GM23338 (cell line): ENCODE measurements around the gene AACS. TPM values are rescaled to one million over a fixed set of nuclear protein-coding genes. Genes with fewer than 3 reads are reported as not detected.

ENCODE experiments used
- ATAC-seq: fragments of 200-7000 bp; cut with Tn5 transposase; 3 replicates; pipeline ENCODE4 v1.9.1; 2020
- DNase-seq: peaks from one replicate; pipeline ENCODE4 v3.0.0-alpha.2; 2015; ENCODE audit warnings: low spot score
- H2AFZ ChIP-seq: fragments of 200-600 bp; sonication (generic); 2 replicates; pipeline ENCODE4 v1.8.0; 2016; ENCODE audit warnings: antibody characterized with exemption, mild to moderate bottlenecking, moderate library complexity
- H3F3A ChIP-seq: fragments of 200-600 bp; sonication (generic); replicated peaks from 2 replicates; pipeline ENCODE4 v1.8.0; 2017; ENCODE audit warnings: antibody characterized with exemption, mixed run types, low read depth
- H3K27ac ChIP-seq: fragments of 200-600 bp; sonication (generic); 2 replicates; pipeline ENCODE4 v1.6.1; 2016; ENCODE audit warnings: low read depth
- H3K27me3 ChIP-seq: fragments of 200-600 bp; sonication (generic); 2 replicates; pipeline ENCODE4 v1.8.0; 2016; ENCODE audit warnings: mild to moderate bottlenecking, mixed run types, moderate library complexity; ENCODE audit not compliant: insufficient read depth
- H3K36me3 ChIP-seq: fragments of 200-600 bp; sonication (generic); 2 replicates; pipeline ENCODE4 v1.8.0; 2016; ENCODE audit warnings: mild to moderate bottlenecking; ENCODE audit not compliant: insufficient read depth
- H3K4me1 ChIP-seq: fragments of 200-600 bp; sonication (generic); 2 replicates; pipeline ENCODE4 v1.8.0; 2016; ENCODE audit warnings: mild to moderate bottlenecking, moderate library complexity; ENCODE audit not compliant: insufficient read depth
- H3K4me2 ChIP-seq: fragments of 200-600 bp; sonication (generic); 2 replicates; pipeline ENCODE4 v1.7.1; 2017; ENCODE audit warnings: mixed run types
- H3K4me3 ChIP-seq: fragments of 200-600 bp; sonication (generic); 2 replicates; pipeline ENCODE4 v1.6.1; 2016; ENCODE audit warnings: mixed run types
- H3K79me2 ChIP-seq: fragments of 200-600 bp; sonication (generic); replicated peaks from 2 replicates; pipeline ENCODE4 v1.8.0; 2017; ENCODE audit warnings: mild to moderate bottlenecking; ENCODE audit not compliant: insufficient read depth
- H3K9me2 ChIP-seq: fragments of 200-600 bp; sonication (generic); 2 replicates; pipeline ENCODE4 v1.8.0; 2017; ENCODE audit not compliant: insufficient read depth
- H4K20me1 ChIP-seq: fragments of 200-600 bp; sonication (generic); replicated peaks from 2 replicates; pipeline ENCODE4 v1.8.0; 2017; ENCODE audit warnings: mild to moderate bottlenecking; ENCODE audit not compliant: insufficient read depth
- H3K27ac Mint-ChIP-seq: 2 replicates; pipeline ENCODE4 v1.8.0; 2020; ENCODE audit warnings: inconsistent platforms, mild to moderate bottlenecking, moderate library complexity, mixed read lengths
- H3K27me3 Mint-ChIP-seq: 3 replicates; pipeline ENCODE4 v1.8.0; 2022; ENCODE audit warnings: low read depth, mild to moderate bottlenecking, moderate library complexity, mixed read lengths, inconsistent platforms; ENCODE audit not compliant: insufficient read depth, poor library complexity
- H3K36me3 Mint-ChIP-seq: 3 replicates; pipeline ENCODE4 v1.8.0; 2021; ENCODE audit warnings: low read depth, mild to moderate bottlenecking, inconsistent platforms, moderate library complexity, mixed read lengths
- H3K4me1 Mint-ChIP-seq: 3 replicates; pipeline ENCODE4 v1.8.0; 2020; ENCODE audit warnings: mild to moderate bottlenecking, inconsistent platforms, mixed read lengths
- H3K4me3 Mint-ChIP-seq: 3 replicates; pipeline ENCODE4 v1.8.0; 2021; ENCODE audit warnings: moderate library complexity, mild to moderate bottlenecking, inconsistent platforms, mixed read lengths
- H3K9me3 Mint-ChIP-seq: 3 replicates; pipeline ENCODE4 v1.8.0; 2020; ENCODE audit warnings: moderate library complexity, mild to moderate bottlenecking, inconsistent platforms, mixed read lengths
- CREB1 ChIP-seq: fragments of 250-450 bp; sonication (Bioruptor Pico); IDR thresholded peaks from 2 replicates; pipeline ENCODE4 v1.5.0; 2020; ENCODE audit warnings: low read depth, mild to moderate bottlenecking, moderate library complexity
- EZH2 ChIP-seq: fragments of 200-600 bp; sonication (generic); IDR thresholded peaks from one replicate; pipeline ENCODE4 v1.8.0; 2017; ENCODE audit warnings: antibody characterized with exemption, mild to moderate bottlenecking, low read depth; ENCODE audit not compliant: unreplicated experiment
- EZH2phosphoT487 ChIP-seq: fragments of 200-600 bp; sonication (generic); IDR thresholded peaks from one replicate; pipeline ENCODE4 v1.8.1; 2018; ENCODE audit warnings: antibody characterized with exemption; ENCODE audit not compliant: unreplicated experiment
- NANOG ChIP-seq: IDR thresholded peaks from 2 replicates; pipeline ENCODE4 v1.6.1; 2016; ENCODE audit warnings: antibody characterized with exemption, borderline replicate concordance
- POLR2AphosphoS5 ChIP-seq: IDR thresholded peaks from 2 replicates; pipeline ENCODE4 v1.6.1; 2016; ENCODE audit warnings: antibody characterized with exemption, low read depth
- REST ChIP-seq: IDR thresholded peaks from one replicate; pipeline ENCODE4 v1.6.1; 2018; ENCODE audit warnings: antibody characterized with exemption; ENCODE audit not compliant: unreplicated experiment
- STAT1 ChIP-seq: IDR thresholded peaks from one replicate; pipeline ENCODE4 v1.6.1; 2016; ENCODE audit warnings: antibody characterized with exemption; ENCODE audit not compliant: unreplicated experiment
- ZNF114 ChIP-seq: fragments of 250-450 bp; sonication (Bioruptor Pico); IDR thresholded peaks from 2 replicates; pipeline ENCODE4 v1.5.0; 2020; ENCODE audit warnings: mild to moderate bottlenecking, moderate library complexity
- ZNF331 ChIP-seq: fragments of 250-450 bp; sonication (Bioruptor Pico); IDR thresholded peaks from 2 replicates; pipeline ENCODE4 v1.5.0; 2020; ENCODE audit warnings: low read depth, mild to moderate bottlenecking, moderate library complexity
- polyA plus RNA-seq: library from polyadenylated mRNA; unstranded; fragments of >200 nt; fragmentation: Nextera tagmentation; extraction: Ambion mirVana; gene quantifications from 2 replicates; pipeline ENCODE4 v1.2.1, GENCODE V29; 2016
- total RNA-seq: library from RNA; depleted of rRNA; stranded (reverse); fragments of >200 nt; shearing (Covaris generic); gene quantifications from 2 replicates; pipeline ENCODE4 v1.2.3, GENCODE V29; 2014

AACS gene
- total and polyA plus RNA-seq, 2 experiments from 2014 or later = 31.1 to 64.4 TPM

GRCh38 chr12:125187780-125188741 lies 122.8 kb downstream of the AACS start (continued):
- no peak for TF ChIP-seq REST
- no peak for TF ChIP-seq ZNF114 (CRISPR knock-in tag)
- 0 out of 2 replicates have a peak, but pooled peaks have one; percentile 32 for TF ChIP-seq POLR2AphosphoS5

GRCh38 chr12:125189015-125189414 lies 123.8 kb downstream of the AACS start:
- H3K4me1 ChIP-seq = peaks cover 63% of the 10 kb centered on the region
- H3K9me2 ChIP-seq = no peaks in the 10 kb centered on the region
- peak overlapping the region; percentile 70 for H3K4me3 ChIP-seq
- Mint-ChIP-seq H3K27ac (peak overlapping the region; percentile 94), H3K27me3 (peaks cover 40% of the 10 kb centered on the region), H3K4me3 (peak overlapping the region; percentile 82), H3K9me3 (no peaks in the 10 kb centered on the region; the same call in 2 of the 3 replicates), H3K36me3 (peaks cover 28% of the 10 kb centered on the region), H3K4me1 (peaks cover 66% of the 10 kb centered on the region)
- no peak for ATAC-seq
- DNase-seq = no peak
- TF ChIP-seq NANOG (no peak), ZNF114 (CRISPR knock-in tag) (no peak)
- no peaks in the 10 kb centered on the region; the same call in 1 of the 2 replicates for H3K36me3 ChIP-seq
- H3F3A ChIP-seq = peaks cover 51% of the 10 kb centered on the region
- peaks cover 24% of the 10 kb centered on the region for H4K20me1 ChIP-seq
- H3K27me3 ChIP-seq = peaks cover 34% of the 10 kb centered on the region
- peaks cover 60% of the 10 kb centered on the region for H3K79me2 ChIP-seq
- peak overlapping the region; percentile 91 for H3K4me2 ChIP-seq
- peak overlapping the region; percentile 94 for H3K27ac ChIP-seq
- no peak overlapping the region for H2AFZ ChIP-seq

GRCh38 chr12:125189502-125189901 lies 124.3 kb downstream of the AACS start:
- peaks cover 63% of the 10 kb centered on the region for H3K4me1 ChIP-seq
- H3K9me2 ChIP-seq = no peaks in the 10 kb centered on the region
- H3K4me1 Mint-ChIP-seq = peaks cover 66% of the 10 kb centered on the region
- peaks cover 29% of the 10 kb centered on the region for H3K27me3 ChIP-seq
- peak overlapping the region; percentile 82 for H3K4me3 Mint-ChIP-seq
- H3K4me2 ChIP-seq = peak overlapping the region; percentile 91
- ATAC-seq (no peak), DNase-seq (no peak)
- no peak overlapping the region for H3K27ac ChIP-seq
- TF ChIP-seq EZH2 = no peak
- TF ChIP-seq ZNF331 = no peak
- TF ChIP-seq POLR2AphosphoS5 = no peak
- TF ChIP-seq REST = no peak
- no peak for TF ChIP-seq EZH2phosphoT487
- no peak for TF ChIP-seq ZNF114 (CRISPR knock-in tag)
- no peak for TF ChIP-seq CREB1 (CRISPR knock-in tag)
- no peak for TF ChIP-seq STAT1
- peak overlapping the region; percentile 70 for H3K4me3 ChIP-seq
- H3K79me2 ChIP-seq = peaks cover 64% of the 10 kb centered on the region
- peaks cover 37% of the 10 kb centered on the region for H3K27me3 Mint-ChIP-seq
- H2AFZ ChIP-seq = no peak overlapping the region
- peaks cover 28% of the 10 kb centered on the region for H4K20me1 ChIP-seq
- peaks cover 55% of the 10 kb centered on the region for H3F3A ChIP-seq
- peaks cover 30% of the 10 kb centered on the region for H3K36me3 Mint-ChIP-seq
- H3K9me3 Mint-ChIP-seq = no peaks in the 10 kb centered on the region; the same call in 2 of the 3 replicates
- H3K36me3 ChIP-seq = no peaks in the 10 kb centered on the region; the same call in 1 of the 2 replicates
- H3K27ac Mint-ChIP-seq = peak overlapping the region; percentile 94
